Endometrium (tissue), 2 donors: ENCODE data around the gene TAPBPL.
"Not testable (repeated sequence)": the region's sequence is repeated elsewhere in the genome, so short reads cannot be mapped to it uniquely, and the experiment has no call there.

Experiments
- FAIRE-seq: peaks from 2 replicates; lab custom pipeline; 2012; peaks lifted over from hg19 to GRCh38; lab: Jason Lieb, UNC
- donor health status: control.
- donor health status: control.

Gene TAPBPL

DNA sequence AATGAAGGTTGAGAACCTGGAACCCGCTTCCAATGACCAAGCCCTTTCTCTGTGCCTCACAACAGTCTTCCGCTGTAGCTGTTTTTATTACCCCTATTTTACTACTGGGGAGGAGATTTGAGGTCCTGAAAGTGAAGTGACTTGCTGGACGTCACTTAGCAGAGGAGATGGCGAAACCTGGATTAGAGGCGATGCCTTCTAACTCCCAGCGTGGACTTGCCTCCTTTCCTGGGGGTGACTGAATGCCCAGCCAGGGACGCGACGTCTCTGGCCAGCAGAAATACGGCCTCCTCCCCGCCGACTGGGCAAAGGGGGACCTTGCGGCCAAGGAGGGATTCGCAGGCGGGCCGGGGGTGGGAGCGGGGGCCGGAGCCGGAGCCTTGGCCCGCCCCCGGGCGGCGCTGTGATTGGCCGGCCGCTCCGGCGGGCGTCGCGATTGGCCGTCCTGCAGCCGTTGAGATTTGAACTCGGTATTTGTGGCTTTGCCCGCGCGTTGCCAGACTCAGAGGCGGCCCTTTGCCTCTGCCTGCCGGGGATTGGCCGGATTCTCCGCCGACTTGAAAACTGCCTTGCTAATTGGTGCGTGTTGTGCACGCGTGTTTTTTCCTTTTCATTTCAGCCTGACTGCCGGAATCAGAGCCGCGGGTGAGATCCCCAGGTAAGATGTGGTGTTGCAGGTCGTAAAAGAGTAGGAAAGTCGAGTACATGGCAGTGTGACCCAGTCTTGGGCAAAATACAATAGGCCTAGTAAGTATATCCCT lies 41.8 kb downstream of the TAPBPL start, which contains the start of gene NCAPD2:
Gene NCAPD2 (plus strand): TSS at position 606 of the 761 bp plus-strand sequence. CDS start 997 bp downstream, outside the sequence.
- no peak for FAIRE-seq

GRCh38 chr12:6494258-6494743 lies 42.5 kb downstream of the TAPBPL start:
- no peak for FAIRE-seq

DNA sequence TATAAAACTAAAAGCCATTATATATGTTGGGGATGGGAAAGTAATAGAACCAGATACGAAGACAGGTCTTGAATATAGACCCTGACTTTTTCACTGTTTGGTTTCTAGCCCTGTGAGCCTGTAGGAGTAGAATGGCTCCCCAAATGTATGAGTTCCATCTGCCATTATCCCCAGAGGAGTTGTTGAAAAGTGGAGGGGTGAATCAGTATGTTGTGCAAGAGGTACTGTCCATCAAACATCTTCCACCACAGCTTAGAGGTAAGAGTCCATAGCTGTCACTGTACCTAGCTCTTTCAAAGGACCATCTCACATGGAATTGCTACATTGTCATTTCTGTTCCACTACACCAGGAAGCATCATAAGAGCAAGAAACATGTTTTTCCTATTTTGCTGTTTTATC lies 43.1 kb downstream of the TAPBPL start:
- no peak for FAIRE-seq

GRCh38 chr12:6497291-6497690 lies 45.4 kb downstream of the TAPBPL start:
- FAIRE-seq = not testable (repeated sequence)

GRCh38 chr12:6500466-6500865 lies 48.6 kb downstream of the TAPBPL start:
- FAIRE-seq = no peak

GRCh38 chr12:6507102-6507998 lies 55.5 kb downstream of the TAPBPL start:
- no peak for FAIRE-seq

DNA sequence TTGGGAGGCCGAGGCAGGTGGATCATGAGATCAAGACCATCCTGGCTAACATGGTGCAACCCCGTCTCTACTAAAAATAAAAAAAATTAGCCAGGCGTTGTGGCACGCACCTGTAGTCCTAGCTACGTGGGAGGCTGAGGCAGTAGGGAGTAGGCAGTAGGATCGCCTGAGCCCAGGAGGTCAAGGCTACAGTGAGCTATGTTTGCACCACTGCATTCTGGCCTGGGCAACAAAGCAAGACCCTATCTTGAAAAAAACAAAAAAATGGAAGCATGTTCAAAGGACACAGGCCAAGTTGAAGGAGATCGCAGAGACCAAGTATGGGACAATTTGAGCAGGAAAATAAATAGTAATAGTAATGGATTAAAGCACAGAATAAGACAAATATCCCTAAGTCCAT lies 56.2 kb downstream of the TAPBPL start:
- FAIRE-seq = no peak
